NCI-H2196 treated with DMSO at 0.1 percent for 48 hours (cell line): ENCODE measurements around the gene OXLD1.
A peak's percentile ranks its signal among the peaks of the same experiment; 100 is the strongest.
"Not testable (repeated sequence)": the region's sequence is repeated elsewhere in the genome, so short reads cannot be mapped to it uniquely, and the experiment has no call there.

ENCODE experiments used
- DNase-seq: peaks from one replicate; lab custom pipeline; 2025; ENCODE audit not compliant: unreplicated experiment; lab: John Stamatoyannopoulos, UW

OXLD1 gene

GRCh38 chr17:81683584-81684441 lies 17.4 kb upstream of the OXLD1 start, which contains the start of the genes ARL16 and HGS:
Gene ARL16 (minus strand): TSS chr17:81683797. CDS start chr17:81683753, 44 bp downstream.
Gene HGS (plus strand): TSS chr17:81684011. CDS start chr17:81684067, 56 bp downstream.
- peak; percentile 99 for DNase-seq

GRCh38 chr17:81683208-81683583 lies 16.8 kb upstream of the OXLD1 start:
- DNase-seq, result no peak

- no peak for DNase-seq
Measured at GRCh38 chr17:81682565-81683207, 16.3 kb upstream of the OXLD1 start.

GRCh38 chr17:81681672-81682071 lies 15.3 kb upstream of the OXLD1 start:
- DNase-seq, result peak; percentile 76

- no peak for DNase-seq
Measured at GRCh38 chr17:81680150-81680549, 13.7 kb upstream of the OXLD1 start.

- no peak for DNase-seq
Measured at GRCh38 chr17:81676906-81677305, 10.5 kb upstream of the OXLD1 start.

- not testable (repeated sequence) for DNase-seq
Measured at GRCh38 chr17:81675515-81676221, 9.3 kb upstream of the OXLD1 start.

GRCh38 chr17:81673561-81674258 lies 7.3 kb upstream of the OXLD1 start:
- no peak for DNase-seq

- no peak for DNase-seq
Measured at GRCh38 chr17:81672954-81673353, 6.5 kb upstream of the OXLD1 start.

- DNase-seq, result no peak
Measured at GRCh38 chr17:81672504-81672903, 6.1 kb upstream of the OXLD1 start.

- DNase-seq, result no peak
Measured at GRCh38 chr17:81667754-81668153, 1.3 kb upstream of the OXLD1 start.

- DNase-seq, result no peak
Measured at GRCh38 chr17:81666092-81666341, 388 bp downstream of the OXLD1 start.

- DNase-seq, result peak; percentile 48
Measured at GRCh38 chr17:81665205-81666091, 957 bp downstream of the OXLD1 start.

GRCh38 chr17:81664051-81664470 lies 2.3 kb downstream of the OXLD1 start:
- DNase-seq, result no peak

- no peak for DNase-seq
Measured at GRCh38 chr17:81662002-81662401, 4.4 kb downstream of the OXLD1 start.

GRCh38 chr17:81660441-81660840 lies 6.0 kb downstream of the OXLD1 start:
- no peak for DNase-seq

GRCh38 chr17:81659038-81659437 lies 7.4 kb downstream of the OXLD1 start:
- DNase-seq, result no peak

GRCh38 chr17:81656835-81657234 lies 9.6 kb downstream of the OXLD1 start:
- DNase-seq, result no peak

- no peak for DNase-seq
Measured at GRCh38 chr17:81656118-81656743, 10.2 kb downstream of the OXLD1 start, which contains the start of gene PDE6G. Gene PDE6G (minus strand): TSS chr17:81656542. CDS start chr17:81653305, 3,237 bp downstream.
